HL-60/S4 (cell line): Measurements from ENCODE around the gene CEL.
"Not testable (repeated sequence)": the region's sequence is repeated elsewhere in the genome, so short reads cannot be mapped to it uniquely, and the experiment has no call there.

Experiments used
- in situ Hi-C: fragments of 300-500 bp; cut with MboI; formaldehyde crosslinking; loops from 2 replicates; pipeline ENCODE4 v1.14.3; 2022; ENCODE audit warnings: low sequenced_read_pairs

CEL gene

GRCh38 chr9:133046196-133046899, 15.4 kb upstream of the CEL start:
- in situ Hi-C loops: loop anchor here (10.0 kb wide), 1 partner anchor 98 kb away; no protein-coding TSS in a partner anchor

GRCh38 chr9:133046900-133047295, 14.9 kb upstream of the CEL start:
- in situ Hi-C loops: loop anchor here (10.0 kb wide), 1 partner anchor 98 kb away; no protein-coding TSS in a partner anchor

DNA sequence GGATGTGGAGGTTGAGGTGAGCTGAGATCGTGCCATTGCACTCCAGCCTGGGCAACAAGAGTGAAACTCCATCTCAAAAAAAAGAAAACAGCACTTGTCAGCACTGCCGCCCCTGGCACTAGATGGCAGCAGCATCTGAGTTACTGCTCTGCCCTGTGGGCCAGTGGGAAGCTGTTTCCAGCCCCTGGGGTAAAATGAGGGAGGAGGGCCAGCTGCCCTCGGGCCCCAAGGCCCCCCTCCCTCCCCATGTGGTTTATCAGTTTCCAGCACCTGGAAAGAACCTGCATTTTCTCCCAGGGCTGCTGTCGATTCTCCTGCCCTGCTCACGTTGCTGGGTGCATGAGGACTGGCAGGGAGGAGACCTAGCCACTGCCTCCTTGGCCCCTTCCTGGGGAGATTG, 13.2 kb upstream of the CEL start:
- in situ Hi-C loops: loop anchor here (10.0 kb wide), 1 partner anchor 96 kb away; no protein-coding TSS in a partner anchor

GRCh38 chr9:133049043-133049442, 12.7 kb upstream of the CEL start:
- in situ Hi-C loops: loop anchor here (10.0 kb wide), 1 partner anchor 96 kb away; no protein-coding TSS in a partner anchor

- in situ Hi-C loops: no loop called here
Measured at GRCh38 chr9:133050142-133050541, 11.6 kb upstream of the CEL start.

GRCh38 chr9:133050781-133051180, 11.0 kb upstream of the CEL start:
- in situ Hi-C loops: no loop called here

GRCh38 chr9:133051281-133051900, 10.4 kb upstream of the CEL start:
- in situ Hi-C loops: no loop called here

- in situ Hi-C loops: no loop called here
Measured at GRCh38 chr9:133051966-133052539, 9.7 kb upstream of the CEL start.

DNA sequence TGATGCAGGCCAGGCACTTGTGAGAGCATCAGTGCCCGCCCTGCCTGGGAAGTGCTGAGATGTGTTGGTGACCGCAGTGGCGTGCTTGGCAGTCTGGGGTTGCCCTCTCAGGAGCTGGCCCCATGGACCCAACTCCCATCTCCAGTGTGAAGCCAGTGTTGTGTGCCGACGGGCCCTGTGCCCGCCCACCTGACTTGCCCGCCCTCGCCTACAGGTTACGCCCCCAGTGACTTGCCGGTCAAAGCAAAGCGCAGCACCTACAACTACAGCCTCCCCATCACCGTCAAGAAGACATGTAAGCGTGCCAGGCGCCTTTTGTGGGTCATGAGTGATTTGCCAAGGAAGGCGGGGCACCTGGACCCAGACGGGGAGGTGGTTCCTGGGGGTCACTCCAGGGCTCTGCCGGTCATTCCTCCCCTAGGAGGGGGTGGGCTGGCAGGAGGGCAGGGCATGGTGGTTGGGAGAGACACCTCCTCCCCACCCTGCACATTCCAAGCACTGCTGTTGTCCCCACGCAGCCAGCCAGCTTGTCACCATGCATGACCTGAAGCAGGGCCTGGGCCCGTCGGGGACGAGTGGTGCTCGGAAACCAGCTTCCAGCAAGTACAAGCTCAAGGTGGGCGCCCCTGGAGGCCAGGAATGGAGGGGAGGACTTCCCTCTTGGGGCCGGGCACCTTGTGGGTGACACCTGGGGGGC, 7.4 kb upstream of the CEL start:
- in situ Hi-C loops: no loop called here

DNA sequence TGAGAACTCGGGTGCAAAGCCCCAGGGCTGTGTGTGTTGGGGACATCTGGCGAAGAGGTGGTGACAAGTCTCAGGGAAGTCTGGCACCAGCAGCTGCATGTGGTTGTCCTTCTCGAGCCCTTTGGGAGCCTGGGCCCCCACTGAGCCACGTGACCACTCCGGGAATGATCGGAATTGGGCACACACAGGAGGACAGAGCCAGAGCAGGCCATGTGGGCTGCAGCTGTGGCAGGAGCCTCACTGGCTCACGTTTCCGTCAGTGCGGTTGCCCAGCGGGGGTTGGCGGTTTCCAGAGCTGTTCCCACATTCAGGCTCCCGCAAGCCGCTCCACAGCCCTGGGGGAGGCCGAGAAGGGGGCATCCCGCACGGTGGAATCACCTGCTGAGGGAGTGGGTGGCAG, 6.8 kb upstream of the CEL start:
- in situ Hi-C loops: no loop called here

DNA sequence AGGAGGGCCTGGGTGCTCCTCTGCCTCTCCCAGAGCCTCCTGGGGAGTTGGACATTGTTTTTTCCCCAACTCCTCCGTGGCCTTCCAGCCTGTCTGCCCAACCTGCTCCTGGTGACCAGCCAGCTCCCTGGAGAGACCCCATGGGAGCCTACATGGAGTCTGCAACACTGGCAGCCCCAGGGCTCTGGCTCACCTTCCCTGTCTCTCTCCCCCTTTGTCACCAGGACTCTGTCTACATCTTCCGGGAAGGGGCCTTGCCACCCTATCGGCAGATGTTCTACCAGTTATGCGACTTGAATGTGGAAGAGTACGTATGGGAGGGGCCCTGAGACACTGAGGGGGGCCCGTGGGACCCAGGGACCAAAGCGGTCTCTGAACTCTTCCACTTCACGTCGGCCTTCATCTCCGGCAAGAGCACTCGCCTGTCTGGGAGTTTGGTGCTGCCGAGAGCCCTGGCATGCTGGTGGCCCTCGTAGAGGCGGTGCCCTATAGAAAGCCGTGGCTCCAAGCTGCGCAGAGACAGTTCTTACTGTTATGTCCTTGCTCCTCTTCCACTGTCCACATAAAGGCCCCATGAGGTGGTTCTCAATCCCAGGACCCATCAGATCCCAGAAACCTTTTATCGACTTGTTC, 5.9 kb upstream of the CEL start:
- in situ Hi-C loops: no loop called here

DNA sequence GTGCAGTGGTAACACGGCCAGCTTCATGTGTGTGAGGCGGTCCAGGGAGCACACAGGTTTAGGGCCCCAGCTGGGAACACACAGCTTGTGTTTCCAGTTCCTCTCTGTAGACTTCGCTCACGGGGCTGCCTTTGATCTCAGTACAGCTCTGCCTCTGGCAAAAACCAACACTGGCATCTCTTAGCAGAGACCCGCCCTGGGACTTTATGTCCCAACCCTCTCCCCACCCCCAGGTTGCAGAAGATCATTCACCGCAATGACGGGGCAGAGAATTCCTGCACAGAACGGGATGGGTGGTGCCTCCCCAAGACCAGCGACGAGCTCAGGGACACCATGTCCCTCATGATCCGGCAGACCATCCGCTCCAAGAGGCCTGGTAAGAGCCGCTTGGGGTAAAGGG, 5.2 kb upstream of the CEL start:
- in situ Hi-C loops: no loop called here

DNA sequence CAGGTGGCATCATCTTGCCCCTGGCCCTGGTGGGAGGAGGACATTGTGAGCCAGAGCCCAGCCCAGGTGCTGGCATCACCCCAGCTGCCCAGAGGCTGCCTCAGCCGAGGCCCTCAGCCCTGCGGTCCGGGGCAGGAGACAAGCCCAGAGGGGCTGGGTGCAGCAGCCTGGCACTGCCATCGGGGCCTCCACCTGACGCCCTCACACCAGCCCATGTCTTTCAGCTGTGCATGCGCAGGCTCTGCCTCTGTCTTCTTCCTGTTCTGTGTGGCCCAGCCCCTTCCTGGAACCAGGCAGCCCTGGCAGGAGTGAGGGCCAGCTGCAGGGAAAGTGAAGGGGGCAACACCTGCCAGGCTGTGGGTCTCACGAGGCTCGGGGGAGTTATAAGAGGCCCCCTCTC, 4.8 kb upstream of the CEL start:
- in situ Hi-C loops: no loop called here

GRCh38 chr9:133057553-133057952, 4.2 kb upstream of the CEL start:
- in situ Hi-C loops: no loop called here

DNA sequence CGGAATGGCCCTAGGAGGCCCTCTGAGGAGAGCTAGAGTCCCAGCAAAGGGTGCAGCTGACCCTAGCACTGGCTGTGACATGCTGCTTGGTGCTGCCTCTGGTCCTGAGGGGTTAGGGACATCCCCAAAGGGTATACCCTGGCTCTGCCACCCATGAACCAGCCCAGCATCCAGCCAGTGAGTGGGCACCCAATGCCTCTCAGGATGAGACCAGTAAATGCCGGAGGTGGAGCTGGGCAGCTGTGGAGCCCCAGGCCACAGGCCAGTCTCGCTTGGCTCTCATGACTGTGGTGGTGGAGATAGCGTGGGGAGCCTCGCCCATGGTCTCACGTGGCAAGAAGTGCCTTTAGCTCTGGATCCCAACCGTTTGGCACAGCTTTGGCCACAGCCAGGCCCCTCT, 3.7 kb upstream of the CEL start:
- in situ Hi-C loops: no loop called here

GRCh38 chr9:133058550-133059320, 3.0 kb upstream of the CEL start:
- in situ Hi-C loops: no loop called here

DNA sequence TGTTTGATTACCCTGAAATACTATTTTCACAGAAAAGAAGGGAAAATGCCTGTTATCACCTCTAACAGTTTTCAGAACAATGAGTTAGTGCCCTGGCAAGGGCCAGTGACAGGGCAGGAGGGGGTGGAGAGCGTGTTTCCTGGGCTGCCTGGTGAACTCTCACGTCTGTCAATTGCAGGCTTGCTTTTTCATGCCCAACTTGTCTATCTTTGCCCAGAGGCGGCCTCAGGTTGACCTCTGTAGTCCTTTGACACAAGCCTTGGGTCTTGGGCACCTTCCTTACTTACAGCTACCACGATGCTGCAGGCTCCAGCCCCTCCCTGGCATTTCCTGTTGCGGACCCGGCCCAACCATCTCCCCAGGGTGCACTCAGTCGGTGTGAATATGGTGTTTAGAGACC, 2.2 kb upstream of the CEL start:
- in situ Hi-C loops: no loop called here

GRCh38 chr9:133060417-133060841, 1.4 kb upstream of the CEL start:
- in situ Hi-C loops: no loop called here

DNA sequence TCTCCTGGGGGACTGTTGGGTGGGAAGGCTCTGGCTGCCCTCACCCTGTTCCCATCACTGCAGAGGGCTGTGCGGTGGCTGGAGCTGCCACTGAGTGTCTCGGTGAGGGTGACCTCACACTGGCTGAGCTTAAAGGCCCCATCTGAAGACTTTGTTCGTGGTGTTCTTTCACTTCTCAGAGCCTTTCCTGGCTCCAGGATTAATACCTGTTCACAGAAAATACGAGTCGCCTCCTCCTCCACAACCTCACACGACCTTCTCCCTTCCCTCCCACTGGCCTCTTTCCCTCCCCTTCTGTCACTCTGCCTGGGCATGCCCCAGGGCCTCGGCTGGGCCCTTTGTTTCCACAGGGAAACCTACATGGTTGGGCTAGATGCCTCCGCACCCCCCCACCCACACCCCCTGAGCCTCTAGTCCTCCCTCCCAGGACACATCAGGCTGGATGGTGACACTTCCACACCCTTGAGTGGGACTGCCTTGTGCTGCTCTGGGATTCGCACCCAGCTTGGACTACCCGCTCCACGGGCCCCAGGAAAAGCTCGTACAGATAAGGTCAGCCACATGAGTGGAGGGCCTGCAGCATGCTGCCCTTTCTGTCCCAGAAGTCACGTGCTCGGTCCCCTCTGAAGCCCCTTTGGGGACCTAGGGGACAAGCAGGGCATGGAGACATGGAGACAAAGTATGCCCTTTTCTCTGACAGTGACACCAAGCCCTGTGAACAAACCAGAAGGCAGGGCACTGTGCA, 590 bp upstream of the CEL start:
- in situ Hi-C loops: not testable (repeated sequence)

DNA sequence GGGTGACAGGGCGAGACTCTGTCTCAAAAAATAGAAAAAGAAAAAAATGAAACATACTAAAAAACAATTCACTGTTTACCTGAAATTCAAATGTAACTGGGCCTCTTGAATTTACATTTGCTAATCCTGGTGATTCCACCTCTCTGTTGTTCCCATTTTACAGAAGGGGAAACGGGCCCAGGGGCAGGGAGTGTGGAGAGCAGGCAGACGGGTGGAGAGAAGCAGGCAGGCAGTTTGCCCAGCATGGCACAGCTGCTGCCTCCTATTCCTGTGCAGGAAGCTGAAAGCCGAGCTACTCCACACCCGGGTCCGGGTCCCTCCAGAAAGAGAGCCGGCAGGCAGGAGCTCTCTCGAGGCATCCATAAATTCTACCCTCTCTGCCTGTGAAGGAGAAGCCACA, 788 bp downstream of the CEL start:
- in situ Hi-C loops: not testable (repeated sequence)
